GM12892 (cell line): ENCODE results near the gene ATP10D. TPM values are rescaled to one million over a fixed set of nuclear protein-coding genes. Genes with fewer than 3 reads are reported as not detected.

Source experiments
- DNase-seq: peaks from one replicate; pipeline ENCODE4 v3.0.0; 2011; ENCODE audit not compliant: insufficient read length
- FAIRE-seq: peaks from 2 replicates; lab custom pipeline; 2011; peaks lifted over from hg19 to GRCh38; lab: Jason Lieb, UNC
- POLR2A ChIP-seq: IDR thresholded peaks from 2 replicates; pipeline ENCODE4 v1.6.1; 2011; ENCODE audit warnings: low read depth, low read length, control low read depth
- POLR2AphosphoS5 ChIP-seq: IDR thresholded peaks from 2 replicates; pipeline ENCODE4 v1.6.1; 2011; ENCODE audit warnings: low read depth, low read length, control low read depth
- TAF1 ChIP-seq: IDR thresholded peaks from 2 replicates; pipeline ENCODE4 v1.6.1; 2011; ENCODE audit warnings: low read depth, mild to moderate bottlenecking, control low read depth, low read length, borderline replicate concordance
- polyA plus RNA-seq: library from polyadenylated mRNA; unstranded; fragments of >200 nt; gene quantifications from one replicate; pipeline ENCODE4 v1.2.1, GENCODE V29; 2012; ENCODE audit warnings: missing spikeins, inconsistent platforms; ENCODE audit not compliant: missing spikeins

Gene ATP10D
- polyA plus RNA-seq = 11.8 TPM

DNA sequence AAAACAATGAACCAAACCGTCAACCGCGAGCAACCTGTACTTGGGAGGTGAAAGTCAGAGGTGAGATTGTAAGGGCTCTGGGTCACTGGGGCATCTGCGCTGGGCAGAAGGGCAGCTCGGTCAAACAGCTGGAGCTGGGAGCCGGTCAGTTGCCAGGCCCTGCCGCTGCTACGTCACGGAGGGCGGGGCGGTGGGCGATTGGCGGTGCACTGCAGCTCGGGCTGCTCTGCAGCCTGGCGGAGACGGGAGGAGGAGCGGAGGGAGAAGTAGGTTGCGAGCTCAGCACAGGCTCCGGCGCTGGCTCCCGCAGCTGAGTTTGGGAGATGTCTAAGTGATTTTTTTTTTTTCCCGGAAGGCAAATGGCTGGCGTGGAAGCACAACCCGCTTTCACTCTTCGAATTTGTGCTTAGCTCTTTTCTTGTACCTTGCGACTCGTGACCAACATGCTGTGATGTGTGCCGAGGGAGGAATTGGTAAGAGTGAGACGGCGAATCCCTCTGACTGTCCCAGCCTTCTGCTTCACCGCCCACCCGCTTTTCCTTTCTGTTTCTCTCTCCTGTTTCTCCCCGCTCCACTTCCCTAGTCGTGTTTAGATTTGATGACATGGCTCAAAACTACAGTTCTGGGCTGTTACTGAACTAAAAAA, at the start of gene ATP10D:
ATP10D (plus strand) TSS at position 229 of the 646 bp plus-strand sequence. CDS start 27,266 bp downstream, outside the sequence.
- FAIRE-seq (peak; percentile 99), DNase-seq (peak; percentile 43)
- TF ChIP-seq POLR2A = peak; percentile 90
- peak; percentile 92 for TF ChIP-seq POLR2AphosphoS5
- no peak for TF ChIP-seq TAF1

DNA sequence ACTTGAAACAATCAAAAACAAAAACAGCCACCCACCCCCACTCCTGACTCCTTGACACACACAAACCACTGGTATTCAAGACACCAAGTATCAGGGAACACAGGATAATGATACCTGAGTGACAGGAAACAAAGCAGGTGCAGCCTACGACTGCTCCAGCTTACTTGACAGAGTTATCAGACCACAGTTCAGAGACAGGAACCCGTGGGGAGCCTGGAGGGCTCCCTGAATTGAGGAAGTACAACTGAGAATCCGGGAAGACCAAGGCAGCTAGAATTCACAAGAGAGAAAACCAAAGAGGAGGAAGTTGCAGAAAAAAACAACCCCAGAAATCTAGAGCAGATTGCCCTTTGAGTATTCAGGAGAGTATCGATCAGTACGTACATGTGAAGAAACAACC, 42.1 kb upstream of the ATP10D start:
- TF ChIP-seq TAF1 = no peak
- TF ChIP-seq POLR2AphosphoS5 = no peak
- TF ChIP-seq POLR2A = no peak
- no peak for FAIRE-seq
- no peak for DNase-seq

DNA sequence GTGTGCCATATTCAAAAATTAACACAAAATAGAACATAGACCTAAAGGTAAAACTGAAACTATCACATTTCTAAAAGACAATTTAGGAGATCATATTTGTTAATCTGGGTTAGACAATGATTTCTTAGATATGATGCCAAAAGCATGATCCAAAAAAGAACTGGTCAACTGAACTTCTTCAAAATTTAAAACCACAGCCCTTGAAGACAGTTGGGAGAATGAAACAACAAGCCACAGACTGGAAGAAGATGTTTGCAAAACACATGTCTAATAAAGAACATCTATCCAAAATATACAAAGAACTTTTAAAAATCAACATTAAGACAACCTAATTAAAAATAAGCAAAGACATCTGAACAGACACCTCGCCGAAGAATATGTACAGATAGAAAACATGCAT, 41.0 kb upstream of the ATP10D start:
- FAIRE-seq (no peak), DNase-seq (no peak)
- TF ChIP-seq POLR2AphosphoS5 = no peak
- no peak for TF ChIP-seq POLR2A

DNA sequence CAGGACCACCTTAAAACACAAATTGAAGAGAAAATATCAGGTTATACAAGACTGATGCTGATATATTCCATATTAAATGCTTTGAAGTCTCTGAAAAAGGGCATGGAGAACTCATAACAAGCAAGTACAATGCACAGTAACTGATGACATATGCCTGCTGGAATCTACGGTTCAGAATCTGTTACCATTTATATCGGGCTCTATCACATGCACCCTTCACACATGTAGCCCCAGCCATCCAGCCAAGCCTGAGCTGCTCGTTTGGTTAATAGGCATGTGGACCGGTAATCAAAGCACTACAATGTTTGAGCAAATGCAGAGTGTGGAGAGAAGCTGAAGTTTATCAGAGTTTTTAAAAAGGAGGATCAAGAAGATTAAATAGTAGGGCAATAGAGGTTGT, 33.4 kb upstream of the ATP10D start:
- no peak for DNase-seq
- no peak for FAIRE-seq
- TF ChIP-seq POLR2A (no peak), POLR2AphosphoS5 (no peak), TAF1 (no peak)

DNA sequence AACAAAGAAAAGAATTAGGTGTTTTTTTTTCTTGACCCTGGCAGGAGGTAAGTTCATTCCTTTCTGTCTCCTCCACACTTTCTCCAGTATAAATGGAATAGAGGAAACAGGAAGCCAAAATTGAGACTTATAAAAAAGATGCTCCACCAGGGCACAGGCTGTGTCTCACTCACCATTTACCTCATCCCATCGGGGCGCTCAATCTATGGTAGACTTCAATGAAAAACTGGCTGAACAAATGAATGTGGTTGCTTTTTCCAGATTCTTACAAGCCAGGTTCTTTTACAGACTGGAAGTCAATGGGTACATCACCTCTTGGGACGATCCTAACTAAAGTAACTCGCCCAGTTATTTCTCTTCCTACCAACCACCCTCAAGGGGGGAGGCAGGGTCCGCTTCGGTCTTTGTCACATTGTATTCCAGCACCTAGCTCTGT, 22.3 kb upstream of the ATP10D start:
- FAIRE-seq (no peak), DNase-seq (no peak)
- TF ChIP-seq TAF1 (no peak), POLR2A (no peak), POLR2AphosphoS5 (no peak)

DNA sequence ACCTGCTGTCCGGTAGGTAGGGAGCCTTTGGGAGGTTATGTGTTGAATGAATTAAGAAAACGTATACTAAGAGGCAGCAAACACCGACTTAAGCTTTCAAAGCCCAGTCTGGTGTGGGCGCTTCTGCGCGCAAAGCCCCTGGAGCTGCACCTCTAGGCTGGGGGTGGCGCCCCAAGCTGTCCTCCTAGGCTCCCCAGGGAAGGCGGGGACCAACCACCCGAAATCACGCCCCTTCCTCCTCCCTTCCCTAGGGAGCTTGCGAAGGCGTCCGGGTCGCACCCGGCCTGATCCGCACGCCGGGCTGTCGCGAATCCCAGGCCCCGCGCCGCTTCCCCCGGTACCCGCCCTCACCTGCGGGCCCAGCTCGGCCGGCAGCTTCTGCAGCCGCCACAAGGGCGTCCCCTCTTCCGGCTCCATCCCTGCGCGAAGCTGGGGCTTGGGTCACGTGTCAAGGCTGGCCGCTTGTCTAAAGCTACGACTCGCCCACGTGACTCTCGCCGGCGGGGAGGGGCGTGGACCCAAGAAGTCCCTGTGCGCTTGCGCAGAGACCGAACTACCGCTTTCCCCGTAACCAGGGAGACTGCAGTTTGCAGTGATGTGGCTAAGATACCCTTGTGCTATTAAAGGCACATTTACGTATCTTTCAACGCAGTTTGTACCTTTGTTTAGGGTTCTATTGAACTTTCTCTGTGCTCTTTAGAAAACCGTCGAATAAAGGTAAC, 21.7 kb upstream of the ATP10D start, which contains the start of gene COMMD8:
COMMD8 (minus strand) TSS at position 468 of the 722 bp plus-strand sequence; CDS start at position 417, 51 bp downstream.
- FAIRE-seq (peak; percentile 100), DNase-seq (peak; percentile 75)
- TF ChIP-seq POLR2AphosphoS5 (peak; percentile 83), POLR2A (peak; percentile 88), TAF1 (peak; percentile 54; the same call in 1 of the 2 replicates)

DNA sequence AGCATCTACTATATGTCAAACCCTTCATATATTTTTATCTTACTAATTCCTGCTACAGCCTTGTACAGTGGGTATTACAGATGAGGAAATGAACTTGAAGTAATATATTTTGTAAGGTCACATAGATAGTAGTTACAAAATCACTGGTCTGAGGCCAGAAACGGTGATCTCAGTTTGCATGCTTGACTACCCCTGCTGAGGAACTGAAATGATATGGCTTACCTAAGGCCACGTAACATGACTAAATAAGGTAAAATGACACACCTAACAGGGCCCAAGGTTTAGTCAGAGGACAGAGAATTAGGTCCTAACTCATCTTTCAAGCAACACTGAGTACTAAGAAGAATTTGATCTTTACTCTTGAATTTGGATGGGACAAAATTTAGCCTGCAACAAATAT, 20.1 kb upstream of the ATP10D start:
- TF ChIP-seq POLR2A (no peak), TAF1 (no peak), POLR2AphosphoS5 (no peak)
- peak; percentile 36 for FAIRE-seq
- peak; percentile 8 for DNase-seq

DNA sequence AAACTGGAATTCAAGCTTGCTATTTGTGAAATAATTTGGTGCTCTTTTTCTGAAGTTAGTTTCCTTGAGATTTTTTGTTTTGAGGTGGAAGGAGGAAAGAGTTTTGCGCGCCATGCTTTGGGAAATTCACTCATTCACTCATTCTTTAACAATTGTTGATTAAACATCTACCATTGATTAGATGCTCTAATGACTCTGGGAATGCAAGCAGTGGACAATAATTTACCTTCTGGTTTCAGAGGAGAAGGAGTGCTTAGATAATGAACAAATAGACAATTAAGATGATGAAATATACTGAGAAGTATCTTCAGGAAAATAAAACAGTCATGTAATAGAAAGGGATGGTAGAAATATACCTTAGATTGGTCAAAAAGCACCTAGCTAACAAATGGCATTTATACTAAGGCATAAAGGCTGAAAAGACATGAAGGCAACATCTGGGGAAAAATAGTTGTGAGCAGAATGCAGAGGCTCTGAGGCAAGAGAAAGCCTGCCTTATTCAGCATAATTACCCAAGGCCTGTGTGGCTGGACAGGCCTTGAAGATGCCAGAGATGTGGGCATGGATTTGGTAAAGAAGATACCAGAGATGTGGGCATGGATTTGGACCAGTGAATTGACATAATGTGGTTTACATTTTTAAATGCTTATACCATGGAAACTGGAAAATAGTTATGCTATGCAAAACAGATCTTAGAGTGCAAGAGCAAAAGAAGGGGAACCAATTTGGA, 18.9 kb upstream of the ATP10D start:
- TF ChIP-seq TAF1 = no peak
- no peak for TF ChIP-seq POLR2A
- no peak for TF ChIP-seq POLR2AphosphoS5
- no peak for DNase-seq
- FAIRE-seq = no peak

DNA sequence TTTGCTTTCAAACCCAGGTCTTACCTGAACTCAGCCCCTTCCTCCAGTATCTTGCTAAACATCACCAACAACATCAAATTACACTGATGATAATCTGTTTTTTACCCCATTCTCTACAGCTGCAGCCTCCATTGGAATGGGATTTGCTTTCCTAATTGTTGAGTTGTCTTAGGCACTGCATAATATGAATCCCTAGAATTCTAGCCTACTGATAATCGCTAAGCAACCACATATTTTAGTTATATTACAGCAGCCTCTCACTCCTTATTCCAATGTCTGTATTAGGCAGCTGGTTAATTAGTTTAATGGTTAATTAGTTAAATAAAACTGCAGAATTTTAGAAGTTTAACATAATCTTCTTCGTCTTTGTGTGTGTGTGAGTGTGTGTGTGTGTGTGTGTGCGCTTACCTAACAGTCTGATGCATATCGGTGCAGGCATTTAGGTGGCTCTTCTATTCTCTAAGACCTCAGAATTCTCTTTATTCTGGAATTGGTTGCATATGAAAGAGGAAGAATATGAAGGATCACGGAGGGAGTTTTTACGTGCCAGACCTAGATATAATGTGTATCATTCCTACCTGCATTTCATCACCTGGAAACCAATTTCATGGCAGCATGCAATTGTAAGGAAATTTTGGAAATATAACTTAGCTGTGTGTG, 16.2 kb upstream of the ATP10D start:
- no peak for FAIRE-seq
- TF ChIP-seq POLR2AphosphoS5 (no peak), TAF1 (no peak), POLR2A (no peak)
- DNase-seq = no peak

DNA sequence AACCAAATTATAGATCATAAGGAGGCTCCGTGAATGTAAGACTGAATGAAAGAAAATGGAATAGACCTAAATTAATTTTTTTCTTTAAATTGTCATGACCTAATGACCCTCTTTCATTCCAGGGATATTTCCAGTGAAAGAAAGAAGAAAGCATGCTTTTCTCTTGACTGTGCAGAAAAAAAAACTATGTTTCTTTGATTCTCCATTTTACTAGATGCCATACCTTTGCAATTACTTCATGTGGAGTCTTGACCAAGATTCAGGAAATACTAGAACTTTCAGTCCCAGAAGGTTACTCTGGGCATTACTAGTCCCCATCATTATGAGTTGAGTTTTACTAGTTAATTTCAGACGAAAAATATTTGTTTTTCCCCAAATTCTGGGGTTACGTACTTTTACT, 15.1 kb upstream of the ATP10D start:
- TF ChIP-seq POLR2AphosphoS5 (no peak), POLR2A (no peak), TAF1 (no peak)
- DNase-seq = no peak
- FAIRE-seq = no peak

DNA sequence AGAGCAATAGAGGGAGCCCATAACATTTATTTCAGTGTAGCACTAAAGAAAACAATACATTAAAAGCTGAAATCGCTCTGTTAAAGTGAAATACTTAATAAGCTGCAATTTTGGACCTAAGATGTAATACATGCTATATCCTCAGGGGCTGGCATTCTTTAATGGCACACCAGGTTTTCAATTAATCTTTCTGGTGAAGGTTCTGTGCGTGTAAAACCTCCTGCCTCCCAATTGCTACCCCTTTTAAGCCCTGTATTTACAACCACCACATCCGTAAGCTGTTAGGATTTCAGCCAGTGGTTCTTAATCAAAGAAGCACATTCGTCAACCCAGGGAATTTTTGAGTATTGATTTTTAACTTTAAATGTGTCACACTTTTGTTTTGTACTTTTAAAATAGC, 14.0 kb upstream of the ATP10D start:
- DNase-seq (no peak), FAIRE-seq (no peak)
- TF ChIP-seq TAF1 (no peak), POLR2AphosphoS5 (no peak), POLR2A (no peak)

DNA sequence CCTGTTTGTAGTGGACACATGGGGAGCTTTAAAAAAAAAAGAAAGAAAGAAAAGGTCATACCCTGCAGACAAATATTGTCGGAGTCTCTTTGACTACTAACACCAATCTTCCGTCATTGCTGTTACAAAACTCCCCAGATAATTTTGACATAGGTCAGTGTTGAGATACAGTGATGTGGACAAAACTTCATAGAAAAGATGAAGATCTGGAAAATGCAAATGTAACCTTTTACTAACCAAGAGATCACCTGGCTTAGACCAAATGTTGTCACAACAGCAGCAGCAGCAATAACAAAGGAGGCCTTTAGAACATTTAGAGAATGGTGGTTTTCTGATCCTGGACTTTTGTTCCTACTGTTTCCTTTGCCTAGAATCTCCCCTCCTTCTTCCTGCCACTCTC, 13.5 kb upstream of the ATP10D start:
- no peak for FAIRE-seq

More for the DNA sequence above, 13.5 kb upstream of the ATP10D start:
- TF ChIP-seq POLR2AphosphoS5 (no peak), TAF1 (no peak), POLR2A (no peak)
- DNase-seq = no peak
